ENCODE results near the gene TRAFD1. TPM values are rescaled to one million over a fixed set of nuclear protein-coding genes. Genes with fewer than 3 reads are reported as not detected.

The TRAFD1 gene
- total and polyA plus RNA-seq, 2 donors (not counting 3 experiments of a cell fraction or from before 2014, with no cell fraction given) = 20.3 to 24.9 TPM

DNA sequence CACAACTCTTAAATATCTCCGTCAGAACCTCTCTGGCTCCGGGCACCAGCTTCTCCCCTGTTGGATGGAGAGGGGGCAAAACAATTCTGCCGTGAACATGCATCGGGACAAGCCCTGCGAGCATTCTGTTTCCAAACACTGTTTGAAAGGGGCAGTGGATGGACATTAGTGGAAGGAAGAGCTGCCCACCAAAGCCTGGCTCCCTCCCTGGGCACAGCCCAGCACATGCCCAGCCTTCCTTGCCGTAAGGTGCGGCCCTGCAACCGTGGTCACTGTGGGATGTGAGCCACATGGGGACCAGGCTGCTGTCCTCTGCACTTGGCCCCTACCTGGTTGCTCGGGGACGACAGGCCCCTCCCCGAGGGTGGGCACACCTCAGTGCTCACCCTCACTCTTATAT is 54.0 kb downstream of the TRAFD1 start:
- DNase-seq (ENCODE audit: low read depth, low spot score) = no peak
- POLR2A ChIA-PET = no interaction called here

More for the DNA sequence above, 54.0 kb downstream of the TRAFD1 start:
- Histone ChIP-seq H3K9me1 (replicated peaks; ENCODE audit: control insufficient read depth, extremely low read depth, insufficient read depth, low read length) (no peaks in the 10 kb centered on the region), H3K27me3 (ENCODE audit: control insufficient read depth in 2 of 2, insufficient read depth in 2 of 2, low read length in 2 of 2) (no peaks in the 10 kb centered on the region), H3K9ac (replicated peaks; ENCODE audit: extremely low read depth, insufficient read depth, low read length) (no peak overlapping the region), H2AFZ (ENCODE audit: low read depth, low read length) (no peak overlapping the region), H3K79me2 (ENCODE audit: control insufficient read depth, insufficient read depth, low read length) (no peaks in the 10 kb centered on the region), H3K4me3 (replicated peaks in 1 of 3; ENCODE audit: insufficient read depth in 1 of 3, low read depth in 1 of 3, low read length in 3 of 3) (no peak overlapping the region), H3K4me1 (ENCODE audit: control insufficient read depth, extremely low read depth, insufficient read depth, low read length) (no peaks in the 10 kb centered on the region), H3K27ac (ENCODE audit: insufficient read depth, low read depth, low read length) (no peak overlapping the region), H3K4me2 (ENCODE audit: insufficient read depth, low read length) (no peak overlapping the region), H4K20me1 (replicated peaks; ENCODE audit: control insufficient read depth, extremely low read depth, insufficient read depth, low read length) (no peaks in the 10 kb centered on the region), H3K36me3 (ENCODE audit: control insufficient read depth in 2 of 2, extremely low read depth in 1 of 2, insufficient read depth in 2 of 2, low read length in 2 of 2) (peaks cover 7 to 17% of the 10 kb centered on the region in 2 experiments), H3K9me3 (replicated peaks; ENCODE audit: control insufficient read depth, insufficient read depth, low read length) (no peaks in the 10 kb centered on the region)
- intact Hi-C loops (cut with micrococcal nuclease) (loop anchor here (10.0 kb wide), 1 partner anchor 235 kb away; no protein-coding TSS in a partner anchor), dilution Hi-C loops (cut with MboI; ENCODE audit: extremely low pct_ligation_motif_present, low sequenced_read_pairs) (no loop called here)
- no peak for TF ChIP-seq POLR2A (IDR thresholded peaks at IDR 0.05; ENCODE audit: low read depth, low read length)
- no peak for TF ChIP-seq POLR2AphosphoS5 (IDR thresholded peaks at IDR 0.05; ENCODE audit: insufficient read depth, low read depth, low read length)
- no peak for TF ChIP-seq JUN (IDR thresholded peaks at IDR 0.05; ENCODE audit: borderline replicate concordance, insufficient read depth, insufficient read length, low read depth)
- TF ChIP-seq FOS (IDR thresholded peaks at IDR 0.05; ENCODE audit: borderline replicate concordance, insufficient read depth, low read length) = no peak
- no peak for TF ChIP-seq GATA2 (IDR thresholded peaks at IDR 0.05; ENCODE audit: insufficient read depth, insufficient read length, low read depth, low read length)
- no peak for TF ChIP-seq EZH2 (IDR thresholded peaks at IDR 0.05; ENCODE audit: borderline replicate concordance, low read depth, low read length, severe bottlenecking)
- no peak for TF ChIP-seq MYC (IDR thresholded peaks at IDR 0.05; ENCODE audit: low read depth, low read length)
- TF ChIP-seq MAX (IDR thresholded peaks at IDR 0.05; ENCODE audit: insufficient read depth, insufficient read length) = no peak
- TF ChIP-seq, protein P1, sequence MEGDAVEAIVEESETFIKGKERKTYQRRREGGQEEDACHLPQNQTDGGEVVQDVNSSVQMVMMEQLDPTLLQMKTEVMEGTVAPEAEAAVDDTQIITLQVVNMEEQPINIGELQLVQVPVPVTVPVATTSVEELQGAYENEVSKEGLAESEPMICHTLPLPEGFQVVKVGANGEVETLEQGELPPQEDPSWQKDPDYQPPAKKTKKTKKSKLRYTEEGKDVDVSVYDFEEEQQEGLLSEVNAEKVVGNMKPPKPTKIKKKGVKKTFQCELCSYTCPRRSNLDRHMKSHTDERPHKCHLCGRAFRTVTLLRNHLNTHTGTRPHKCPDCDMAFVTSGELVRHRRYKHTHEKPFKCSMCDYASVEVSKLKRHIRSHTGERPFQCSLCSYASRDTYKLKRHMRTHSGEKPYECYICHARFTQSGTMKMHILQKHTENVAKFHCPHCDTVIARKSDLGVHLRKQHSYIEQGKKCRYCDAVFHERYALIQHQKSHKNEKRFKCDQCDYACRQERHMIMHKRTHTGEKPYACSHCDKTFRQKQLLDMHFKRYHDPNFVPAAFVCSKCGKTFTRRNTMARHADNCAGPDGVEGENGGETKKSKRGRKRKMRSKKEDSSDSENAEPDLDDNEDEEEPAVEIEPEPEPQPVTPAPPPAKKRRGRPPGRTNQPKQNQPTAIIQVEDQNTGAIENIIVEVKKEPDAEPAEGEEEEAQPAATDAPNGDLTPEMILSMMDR (IDR thresholded peaks at IDR 0.05; ENCODE audit: extremely low read depth in 1 of 2, insufficient read depth in 1 of 2, low read depth in 1 of 2, low read length in 2 of 2) = no peak
- no peak for FAIRE-seq
- CTCF ChIA-PET = interaction anchor here (3.2 kb wide), 1 partner anchor 19 kb away, joined by 8 read pairs; no protein-coding TSS in a partner anchor
- no TSS peak for BruUV-seq (replicated peaks)
